Fibroblast of gingiva (primary cell): ENCODE measurements around the gene WIPF3.

Source experiments
- DNase-seq: peaks from one replicate; pipeline ENCODE4 v3.0.0-alpha.2; 2011; ENCODE audit warnings: low read depth

WIPF3 gene

GRCh38 chr7:29806208-29806994 lies at the start of gene WIPF3:
TSS of gene WIPF3 (plus strand) at chr7:29806508. CDS start at chr7:29834725, 28,217 bp downstream.
- no peak for DNase-seq

- no peak for DNase-seq
Observed at GRCh38 chr7:29763266-29763665, 43.0 kb upstream of the WIPF3 start.

- no peak for DNase-seq
Observed at GRCh38 chr7:29764227-29764626, 42.1 kb upstream of the WIPF3 start.

GRCh38 chr7:29765490-29765889 lies 40.8 kb upstream of the WIPF3 start:
- DNase-seq: no peak

- no peak for DNase-seq
Observed at GRCh38 chr7:29770371-29770770, 35.9 kb upstream of the WIPF3 start.

- DNase-seq: no peak
Observed at GRCh38 chr7:29771081-29771816, 35.1 kb upstream of the WIPF3 start.

- no peak for DNase-seq
Observed at GRCh38 chr7:29779017-29779416, 27.3 kb upstream of the WIPF3 start.

GRCh38 chr7:29780346-29780745 lies 26.0 kb upstream of the WIPF3 start:
- no peak for DNase-seq

GRCh38 chr7:29783671-29784070 lies 22.6 kb upstream of the WIPF3 start:
- no peak for DNase-seq

- DNase-seq: no peak
Observed at GRCh38 chr7:29793507-29793906, 12.8 kb upstream of the WIPF3 start.

- DNase-seq: no peak
Observed at GRCh38 chr7:29794959-29795629, 11.2 kb upstream of the WIPF3 start.

GRCh38 chr7:29795696-29796580 lies 10.4 kb upstream of the WIPF3 start:
- DNase-seq: no peak

GRCh38 chr7:29797112-29797944 lies 9.0 kb upstream of the WIPF3 start:
- no peak for DNase-seq

GRCh38 chr7:29798422-29798821 lies 7.9 kb upstream of the WIPF3 start:
- DNase-seq: no peak

- DNase-seq: no peak
Observed at GRCh38 chr7:29801929-29802328, 4.4 kb upstream of the WIPF3 start.

- no peak for DNase-seq
Observed at GRCh38 chr7:29805031-29805430, 1.3 kb upstream of the WIPF3 start.

- DNase-seq: no peak
Observed at GRCh38 chr7:29805886-29806207, 461 bp upstream of the WIPF3 start.

- no peak for DNase-seq
Observed at GRCh38 chr7:29806995-29807841, 910 bp downstream of the WIPF3 start.

GRCh38 chr7:29808075-29808801 lies 1.9 kb downstream of the WIPF3 start:
- no peak for DNase-seq
